ENCODE measurements around the gene KCNB1. TPM values are rescaled to one million over a fixed set of nuclear protein-coding genes. Genes with fewer than 3 reads are reported as not detected.
A peak's percentile ranks its signal among the peaks of the same experiment; 100 is the strongest.

The KCNB1 gene
- not detected for total RNA-seq

DNA sequence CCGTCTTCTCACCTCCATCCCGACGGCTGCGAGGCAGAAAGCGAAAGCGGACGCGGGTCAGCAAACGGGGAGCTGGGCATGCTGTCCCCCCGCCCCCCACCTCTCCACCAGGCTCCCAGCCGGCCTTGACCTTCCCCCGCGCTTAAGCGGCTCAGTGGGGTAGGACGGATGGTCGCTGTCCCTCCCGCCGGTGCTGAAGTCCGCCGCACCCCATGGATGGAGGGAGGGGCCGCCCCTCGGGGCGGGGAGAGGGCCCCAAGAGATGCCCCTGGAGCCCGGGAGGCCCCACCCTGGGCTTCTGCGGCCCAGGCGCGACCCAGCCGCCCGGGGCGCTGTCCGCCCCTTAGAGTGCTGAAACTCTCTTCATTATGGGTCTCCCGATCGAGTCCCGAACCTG is at the start of gene KCNB1:
Gene KCNB1, minus strand, starts transcription at position 48 of the 397 bp plus-strand sequence. CDS start 188 bp downstream, outside the sequence.
- Mint-ChIP-seq H3K9me3 (no peaks in the 10 kb centered on the region), H3K4me3 (no peak within 1 kb of the TSS), H3K27ac (no peak within 1 kb of the TSS), H3K36me3 (ENCODE audit: low read depth) (no peaks in the 10 kb centered on the region), H3K4me1 (ENCODE audit: low read depth) (peaks cover 5% of the 10 kb centered on the region), H3K27me3 (peaks cover 57% of the 10 kb centered on the region)
- TF ChIP-seq, protein P1, sequence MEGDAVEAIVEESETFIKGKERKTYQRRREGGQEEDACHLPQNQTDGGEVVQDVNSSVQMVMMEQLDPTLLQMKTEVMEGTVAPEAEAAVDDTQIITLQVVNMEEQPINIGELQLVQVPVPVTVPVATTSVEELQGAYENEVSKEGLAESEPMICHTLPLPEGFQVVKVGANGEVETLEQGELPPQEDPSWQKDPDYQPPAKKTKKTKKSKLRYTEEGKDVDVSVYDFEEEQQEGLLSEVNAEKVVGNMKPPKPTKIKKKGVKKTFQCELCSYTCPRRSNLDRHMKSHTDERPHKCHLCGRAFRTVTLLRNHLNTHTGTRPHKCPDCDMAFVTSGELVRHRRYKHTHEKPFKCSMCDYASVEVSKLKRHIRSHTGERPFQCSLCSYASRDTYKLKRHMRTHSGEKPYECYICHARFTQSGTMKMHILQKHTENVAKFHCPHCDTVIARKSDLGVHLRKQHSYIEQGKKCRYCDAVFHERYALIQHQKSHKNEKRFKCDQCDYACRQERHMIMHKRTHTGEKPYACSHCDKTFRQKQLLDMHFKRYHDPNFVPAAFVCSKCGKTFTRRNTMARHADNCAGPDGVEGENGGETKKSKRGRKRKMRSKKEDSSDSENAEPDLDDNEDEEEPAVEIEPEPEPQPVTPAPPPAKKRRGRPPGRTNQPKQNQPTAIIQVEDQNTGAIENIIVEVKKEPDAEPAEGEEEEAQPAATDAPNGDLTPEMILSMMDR (IDR thresholded peaks at IDR 0.05), result no peak
- peak; percentile 80 for ATAC-seq
- DNase-seq, result peak; percentile 62
- intact Hi-C loops (cut with micrococcal nuclease), result loop anchor here (10.0 kb wide), 2 partner anchors 98 to 148 kb away; no protein-coding TSS in a partner anchor
- ChIA-PET POLR2A (no interaction called here), CTCF (interaction anchor here (2.9 kb wide), 1 partner anchor 148 kb away, joined by 32 read pairs; no protein-coding TSS in a partner anchor)

DNA sequence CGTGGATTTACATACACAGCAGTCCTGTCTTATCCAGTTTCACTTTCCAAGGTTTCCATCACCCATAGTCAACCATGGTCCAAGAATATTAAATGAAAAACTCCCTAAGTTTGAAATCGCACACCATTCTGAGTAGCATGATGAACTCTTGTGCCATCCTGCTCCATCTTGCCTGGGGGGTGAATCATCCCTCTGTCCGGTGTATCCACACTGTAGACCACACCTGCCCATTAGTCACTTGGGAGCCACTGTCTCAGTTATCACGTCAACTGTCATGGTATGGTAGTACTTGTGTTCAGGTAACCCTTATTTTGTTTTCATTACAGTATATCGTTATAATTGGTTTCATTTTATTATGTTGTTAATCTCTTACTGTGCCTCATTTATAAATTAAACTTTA is 47.0 kb upstream of the KCNB1 start:
- H3K27ac Mint-ChIP-seq, result no peak overlapping the region
- ATAC-seq (no peak), DNase-seq (no peak)
- H3K9me3 Mint-ChIP-seq, result no peaks in the 10 kb centered on the region
- CTCF ChIA-PET, result interaction anchor here (0.6 to 1.1 kb wide), 3 partner anchors 12 to 70 kb away, joined by 3 read pairs; no protein-coding TSS in a partner anchor
- H3K36me3 Mint-ChIP-seq (ENCODE audit: low read depth), result no peaks in the 10 kb centered on the region
- intact Hi-C loops (cut with micrococcal nuclease), result no loop called here
- TF ChIP-seq, protein P1 (IDR thresholded peaks at IDR 0.05), result no peak
- no peak overlapping the region for H3K4me3 Mint-ChIP-seq
- H3K27me3 Mint-ChIP-seq, result peaks cover 19% of the 10 kb centered on the region
- peaks cover 6% of the 10 kb centered on the region for H3K4me1 Mint-ChIP-seq (ENCODE audit: low read depth)
- POLR2A ChIA-PET, result no interaction called here

DNA sequence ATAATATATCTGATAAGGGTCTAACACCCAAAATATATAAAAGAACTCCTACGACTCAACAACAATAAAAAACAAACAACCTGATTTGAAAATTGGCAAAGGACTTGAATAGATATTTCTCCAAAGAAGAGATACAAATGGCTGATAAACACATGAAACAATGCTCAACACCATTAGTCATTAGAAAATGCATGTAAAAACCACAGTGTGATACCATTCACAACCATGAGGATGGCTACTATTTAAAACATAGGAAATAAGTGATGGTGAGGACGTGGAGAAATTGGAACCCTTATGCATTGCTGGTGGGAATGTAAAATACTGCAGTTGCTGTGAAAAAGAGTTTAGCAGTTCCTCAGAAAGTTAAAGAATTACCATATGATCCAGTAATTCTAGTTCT is 44.1 kb upstream of the KCNB1 start:
- ChIA-PET CTCF (interaction anchor here (1.9 kb wide), 1 partner anchor 9 kb away, joined by 4 read pairs; no protein-coding TSS in a partner anchor), POLR2A (no interaction called here)
- H3K36me3 Mint-ChIP-seq (ENCODE audit: low read depth), result no peaks in the 10 kb centered on the region
- ATAC-seq (no peak), DNase-seq (no peak)
- H3K27ac Mint-ChIP-seq, result no peak overlapping the region
- TF ChIP-seq, protein P1 (IDR thresholded peaks at IDR 0.05), result no peak
- H3K4me1 Mint-ChIP-seq (ENCODE audit: low read depth), result no peaks in the 10 kb centered on the region
- peaks cover 25% of the 10 kb centered on the region for H3K27me3 Mint-ChIP-seq
- no peaks in the 10 kb centered on the region for H3K9me3 Mint-ChIP-seq
- H3K4me3 Mint-ChIP-seq, result no peak overlapping the region
- intact Hi-C loops (cut with micrococcal nuclease), result no loop called here

DNA sequence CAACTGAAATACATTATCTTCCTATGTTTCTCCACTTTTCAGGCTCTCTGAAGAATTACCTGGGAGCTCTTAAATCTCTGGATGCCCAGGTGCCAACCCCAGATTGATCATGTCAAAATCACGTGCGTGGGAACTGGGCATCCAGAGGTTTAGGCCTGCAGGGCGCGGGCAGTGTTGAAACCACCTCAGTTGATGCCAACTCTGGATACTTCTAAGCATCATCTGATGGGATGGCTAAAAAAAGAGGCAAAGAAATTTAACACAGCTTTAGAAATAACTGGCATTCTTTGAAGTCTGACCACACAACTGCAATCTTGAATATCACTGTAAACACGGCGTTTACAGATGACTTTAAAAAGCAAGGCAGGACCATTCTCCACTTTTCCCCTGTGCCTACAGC is 43.6 kb upstream of the KCNB1 start:
- Mint-ChIP-seq H3K4me1 (ENCODE audit: low read depth) (no peaks in the 10 kb centered on the region), H3K4me3 (no peak overlapping the region), H3K27ac (no peak overlapping the region), H3K36me3 (ENCODE audit: low read depth) (no peaks in the 10 kb centered on the region), H3K9me3 (no peaks in the 10 kb centered on the region), H3K27me3 (peaks cover 23% of the 10 kb centered on the region)
- POLR2A ChIA-PET, result no interaction called here
- CTCF ChIA-PET, result interaction anchor here (1.0 to 1.9 kb wide), 4 partner anchors 8 to 192 kb away, joined by 3 to 4 read pairs (median 3); no protein-coding TSS in a partner anchor
- no peak for DNase-seq
- no peak for ATAC-seq
- TF ChIP-seq, protein P1 (IDR thresholded peaks at IDR 0.05), result no peak
- intact Hi-C loops (cut with micrococcal nuclease), result no loop called here

DNA sequence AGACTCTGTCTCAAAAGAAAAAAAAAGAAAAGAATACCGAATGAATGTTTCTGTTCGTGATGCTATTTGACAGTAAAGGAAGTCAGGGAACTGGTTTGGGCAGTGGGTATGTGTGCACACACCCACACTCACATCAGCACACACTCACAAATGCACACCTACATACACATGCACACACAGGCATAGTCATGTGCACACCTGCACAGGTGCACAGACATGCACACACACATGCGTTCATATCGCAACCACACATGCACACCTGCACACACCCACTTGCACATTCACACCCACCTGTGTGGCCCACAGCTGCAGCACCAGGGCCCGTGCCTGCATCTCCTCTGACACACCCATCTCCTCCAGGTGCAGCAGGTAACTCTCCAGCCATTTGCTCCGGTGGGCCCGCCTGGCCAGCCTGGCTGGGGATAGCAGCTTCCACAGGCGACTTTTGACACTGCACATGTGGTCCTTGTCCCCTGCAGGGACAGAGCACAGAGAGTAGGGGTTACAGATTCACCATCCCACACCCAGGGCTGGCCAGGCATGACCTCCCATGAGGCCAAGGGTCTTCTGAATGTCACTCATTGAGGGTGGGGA is 41.4 kb upstream of the KCNB1 start:
- Mint-ChIP-seq H3K4me1 (ENCODE audit: low read depth) (no peaks in the 10 kb centered on the region), H3K4me3 (no peak overlapping the region), H3K9me3 (no peaks in the 10 kb centered on the region), H3K27ac (no peak overlapping the region), H3K27me3 (peaks cover 14% of the 10 kb centered on the region), H3K36me3 (ENCODE audit: low read depth) (no peaks in the 10 kb centered on the region)
- ChIA-PET POLR2A (no interaction called here), CTCF (interaction anchor here (1.2 kb wide), 1 partner anchor 139 kb away, joined by 3 read pairs; no protein-coding TSS in a partner anchor)
- DNase-seq (no peak), ATAC-seq (no peak)
- TF ChIP-seq, protein P1 (IDR thresholded peaks at IDR 0.05), result no peak
- intact Hi-C loops (cut with micrococcal nuclease), result no loop called here

Measured in activated CD8-positive, alpha-beta T cell treated with anti-CD3 and anti-CD28 coated beads for 36 hours (primary cell).